Right cardiac atrium (tissue), 5 donors: ENCODE measurements around the gene DNAH3. TPM values are rescaled to one million over a fixed set of nuclear protein-coding genes. Genes with fewer than 3 reads are reported as not detected.

Experiments
- ATAC-seq, 2 donors: fragments of 200-7000 bp; cut with Tn5 transposase; one replicate each; pipeline versions ENCODE4 v1.8.0 to v1.9.1; 2020; ENCODE audit warnings: moderate library complexity in 2 of 2, mild to moderate bottlenecking in 1 of 2
- DNase-seq, 3 donors: peaks; one replicate each; pipeline ENCODE4 v3.0.0-alpha.2; 2020
- H3K27ac ChIP-seq: one replicate; pipeline ENCODE4 v1.5.1; 2013; ENCODE audit warnings: mild to moderate bottlenecking, low read length, control low read depth, moderate library complexity
- H3K27me3 ChIP-seq: one replicate; pipeline ENCODE4 v1.6.1; 2013; ENCODE audit not compliant: control insufficient read depth, insufficient read depth
- H3K4me1 ChIP-seq: one replicate; pipeline ENCODE4 v1.6.1; 2013; ENCODE audit warnings: low read length; ENCODE audit not compliant: control insufficient read depth, insufficient read depth
- H3K4me3 ChIP-seq: one replicate; pipeline ENCODE4 v1.5.1; 2013; ENCODE audit warnings: low read length, control low read depth
- H3K9me3 ChIP-seq: one replicate; pipeline ENCODE4 v1.6.1; 2013; ENCODE audit warnings: low read length; ENCODE audit not compliant: control insufficient read depth
- WGBS: extraction: QIAGEN DNeasy Blood & Tissue Kit; methylation state at CpG from one replicate; pipeline ENCODE4 v1.1.7; 2013; 5-methylcytosine and 5-hydroxymethylcytosine counted together
- intact Hi-C, 4 donors: fragments of 100-400 bp; cut with DNase I; formaldehyde crosslinking; loops; one replicate each; pipeline versions ENCODE4 v1.11.0 to v1.14.0; 2022 to 2023
- polyA plus RNA-seq: library from polyadenylated mRNA; stranded (reverse); fragments of 200-250 nt; gene quantifications from one replicate; pipeline ENCODE4 v1.2.3, GENCODE V29; 2013
- total RNA-seq, 4 donors: library from RNA; stranded (reverse); fragmentation: NEBNext Ultra II Directional; extraction: Animal tissue kit (Norgen Biotek cat#: 25700); gene quantifications; one replicate each; pipeline ENCODE4 v1.2.1, GENCODE V29; 2021
- donor health status: healthy with polysubstance abuse.
- donor health status: DM: no; HTN: yes; CAD: no.
- donor health status: DM: no; HTN: no; CAD: no.
- donor health status: DM: no; HTN: yes; CAD: no; lungs with severe emphysema.
- donor health status: DM: yes; HTN: yes; CAD: no.

Gene DNAH3
- total and polyA plus RNA-seq, 5 donors = 0.09 to 0.68 (median 0.14) TPM

DNA sequence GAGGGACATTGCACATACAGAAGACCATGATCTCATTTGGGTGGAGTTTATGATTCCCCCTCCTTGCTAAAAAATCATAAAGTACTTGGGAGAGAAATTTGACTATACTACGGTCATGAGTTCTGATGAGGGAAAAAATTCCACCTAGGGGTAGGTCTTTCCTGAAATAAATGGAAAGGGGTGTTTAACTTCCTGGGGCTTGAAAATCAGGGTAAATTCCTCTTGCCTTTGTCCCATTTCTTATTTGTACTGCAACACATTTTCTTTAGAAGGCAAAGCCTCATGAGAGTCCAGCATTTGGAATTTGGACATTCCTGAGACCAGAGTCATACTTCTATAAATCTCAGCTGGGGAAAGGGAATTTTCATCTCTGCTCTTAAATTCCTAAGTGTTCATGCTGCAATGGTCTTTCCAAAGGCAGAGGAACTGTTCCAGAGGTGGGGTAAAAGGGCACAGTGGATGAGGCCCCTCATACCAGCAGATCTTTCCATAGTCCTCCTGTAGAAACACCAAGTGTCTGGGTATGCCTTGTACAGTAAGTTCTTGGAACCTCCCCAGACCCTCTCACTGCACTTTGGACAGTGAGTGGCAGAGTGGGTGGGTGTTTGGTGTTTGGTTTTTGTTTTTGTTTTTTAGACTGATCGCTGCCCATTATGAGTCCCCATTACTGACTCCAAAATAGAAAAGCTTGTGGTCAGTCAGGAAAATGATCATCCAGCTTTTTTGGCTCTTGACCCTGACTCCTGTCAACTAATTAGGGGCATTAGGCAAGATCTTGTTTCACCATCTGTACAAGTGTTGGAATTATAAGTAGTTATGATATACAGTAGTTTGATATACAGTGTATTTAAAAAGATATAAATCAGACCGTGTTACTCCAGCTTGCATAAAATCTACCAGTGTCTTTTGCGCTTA lies 244.0 kb downstream of the DNAH3 start:
- ATAC-seq = peak; percentile 47 to 59
- Histone ChIP-seq H3K9me3 (no peaks in the 10 kb centered on the region), H3K4me1 (peaks cover 21% of the 10 kb centered on the region), H3K27me3 (no peaks in the 10 kb centered on the region), H3K4me3 (no peak overlapping the region), H3K27ac (peak overlapping the region; percentile 94)
- 67% methylated on average over 4 of the region's 4 CpGs for WGBS
- intact Hi-C loops = loop anchor here (5.0 to 10.0 kb wide), 2 partner anchors 52 to 54 kb away; no protein-coding TSS in a partner anchor
- no peak for DNase-seq

DNA sequence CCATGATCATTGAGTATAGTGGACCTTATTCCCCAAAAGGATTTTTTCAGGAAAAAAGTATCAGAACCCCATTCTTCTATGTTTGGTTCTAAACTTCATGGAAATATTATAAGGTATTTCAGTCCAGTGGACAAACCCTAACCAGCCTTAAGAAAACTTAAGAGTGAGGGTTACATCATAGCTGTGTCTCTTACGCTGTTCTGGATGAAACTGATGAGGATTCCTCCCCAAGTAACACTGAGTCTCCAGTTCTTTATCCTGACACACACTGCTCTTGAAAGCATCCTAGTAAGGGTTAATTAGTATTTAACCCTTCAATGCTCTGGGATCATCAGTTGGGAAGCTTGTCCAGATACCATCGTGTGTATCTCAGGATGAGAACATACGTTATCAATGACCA lies 245.1 kb downstream of the DNAH3 start:
- ATAC-seq = no peak
- peak overlapping the region; percentile 42 for H3K27ac ChIP-seq
- no peaks in the 10 kb centered on the region for H3K27me3 ChIP-seq
- H3K9me3 ChIP-seq = no peaks in the 10 kb centered on the region
- H3K4me1 ChIP-seq = peaks cover 23% of the 10 kb centered on the region
- no peak for DNase-seq
- 58% methylated on average over 3 of the region's 3 CpGs for WGBS
- intact Hi-C loops = loop anchor here (5.0 to 10.0 kb wide), 2 partner anchors 51 to 53 kb away; no protein-coding TSS in a partner anchor
- no peak overlapping the region for H3K4me3 ChIP-seq

GRCh38 chr16:20904507-20905081 lies 246.1 kb downstream of the DNAH3 start:
- Histone ChIP-seq H3K4me1 (peaks cover 21% of the 10 kb centered on the region), H3K9me3 (no peaks in the 10 kb centered on the region), H3K4me3 (no peak overlapping the region), H3K27me3 (no peaks in the 10 kb centered on the region), H3K27ac (no peak overlapping the region)
- DNase-seq (no peak), ATAC-seq (no peak)
- WGBS = 30% methylated on average over 3 of the region's 3 CpGs
- intact Hi-C loops = loop anchor here (5.0 to 10.0 kb wide), 2 partner anchors 50 to 52 kb away; no protein-coding TSS in a partner anchor

DNA sequence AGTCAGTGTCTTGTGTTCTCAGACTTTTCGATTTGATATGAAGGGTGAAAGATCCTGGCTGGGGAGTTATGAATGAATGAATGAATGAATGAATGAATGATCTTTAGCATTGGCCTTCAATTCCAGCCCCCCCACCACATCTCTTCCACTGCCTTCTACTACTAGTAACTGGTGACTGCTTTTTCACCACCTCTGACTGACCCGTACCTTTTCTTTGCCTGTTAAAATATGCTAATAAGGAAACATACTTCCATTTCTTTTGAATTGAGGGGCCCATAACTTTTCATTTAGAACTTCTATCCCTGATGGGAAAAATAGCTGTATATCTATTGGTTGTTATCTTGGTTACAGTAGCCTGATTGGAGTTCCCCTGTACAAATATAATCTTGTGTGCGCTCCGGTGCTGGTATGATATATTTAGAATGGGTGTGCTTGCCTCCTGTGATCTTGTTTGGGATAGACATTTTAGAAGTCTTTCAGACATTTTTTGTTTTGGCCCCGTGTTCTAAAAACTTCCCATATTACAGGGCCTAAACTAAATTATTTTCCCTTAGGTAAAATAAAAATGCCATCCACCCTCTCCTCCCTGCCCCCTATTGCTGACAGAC lies 246.6 kb downstream of the DNAH3 start:
- H3K27me3 ChIP-seq = no peaks in the 10 kb centered on the region
- H3K9me3 ChIP-seq = no peaks in the 10 kb centered on the region
- peaks cover 21% of the 10 kb centered on the region for H3K4me1 ChIP-seq
- intact Hi-C loops = loop anchor here in 3 of 4 donors (10.0 kb wide), 1 partner anchor 49 kb away; no protein-coding TSS in a partner anchor
- 38% methylated on average over 5 of the region's 5 CpGs for WGBS
- ATAC-seq = no peak
- DNase-seq = no peak
- H3K4me3 ChIP-seq = no peak overlapping the region
- H3K27ac ChIP-seq = no peak overlapping the region

DNA sequence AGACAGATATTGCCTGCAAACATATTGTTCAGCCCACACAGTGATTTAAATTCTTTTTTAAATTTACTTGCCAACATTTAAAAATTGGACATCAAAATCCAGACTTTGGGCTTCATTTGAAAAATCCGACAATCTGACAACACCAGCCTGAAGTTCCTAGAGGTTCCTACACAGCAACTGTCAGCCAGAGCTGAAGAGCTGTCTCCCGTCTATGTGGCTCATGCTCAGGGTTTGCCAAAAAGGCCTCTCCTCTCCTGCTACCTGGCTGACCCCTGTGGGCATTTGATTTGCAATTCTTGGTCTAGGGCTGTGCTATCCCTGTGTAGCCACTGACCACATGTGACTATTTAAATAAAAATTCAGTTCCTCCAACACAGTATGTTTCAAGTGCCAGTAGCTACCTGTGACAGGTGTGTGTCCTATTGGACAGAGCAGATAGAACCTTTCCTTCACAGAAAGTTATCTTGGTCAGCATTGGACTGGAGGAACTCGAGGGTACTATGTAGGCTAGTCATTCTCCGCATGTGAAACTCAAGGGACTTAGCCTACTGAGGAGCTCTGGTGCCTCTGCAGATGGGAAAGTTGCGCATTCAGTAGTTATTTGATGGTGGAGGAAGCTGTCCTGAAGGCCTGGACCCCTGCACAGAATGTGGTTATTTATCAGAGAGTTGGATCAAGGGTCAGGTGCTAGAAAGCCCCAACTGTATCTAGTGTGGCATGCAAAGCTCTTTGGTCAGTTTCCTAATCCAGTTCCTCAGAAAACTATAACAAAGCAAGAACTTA lies 247.3 kb downstream of the DNAH3 start:
- Histone ChIP-seq H3K4me3 (no peak overlapping the region), H3K27ac (no peak overlapping the region), H3K27me3 (no peaks in the 10 kb centered on the region), H3K4me1 (peaks cover 21% of the 10 kb centered on the region), H3K9me3 (no peaks in the 10 kb centered on the region)
- no peak for DNase-seq
- intact Hi-C loops = loop anchor here in 3 of 4 donors (10.0 kb wide), 1 partner anchor 49 kb away; no protein-coding TSS in a partner anchor
- no peak for ATAC-seq
- WGBS = 75% methylated on average over 5 of the region's 5 CpGs

- H3K27ac ChIP-seq = no peak overlapping the region
- ATAC-seq = no peak
- DNase-seq = no peak
- intact Hi-C loops = loop anchor here in 3 of 4 donors (10.0 kb wide), 1 partner anchor 48 kb away; no protein-coding TSS in a partner anchor
- H3K9me3 ChIP-seq = no peaks in the 10 kb centered on the region
- WGBS = 92% methylated on average over 6 of the region's 6 CpGs
- no peaks in the 10 kb centered on the region for H3K27me3 ChIP-seq
- peaks cover 21% of the 10 kb centered on the region for H3K4me1 ChIP-seq
- H3K4me3 ChIP-seq = no peak overlapping the region
These were observed 248.2 kb downstream of the DNAH3 start for GRCh38 chr16:20902426-20902825.

DNA sequence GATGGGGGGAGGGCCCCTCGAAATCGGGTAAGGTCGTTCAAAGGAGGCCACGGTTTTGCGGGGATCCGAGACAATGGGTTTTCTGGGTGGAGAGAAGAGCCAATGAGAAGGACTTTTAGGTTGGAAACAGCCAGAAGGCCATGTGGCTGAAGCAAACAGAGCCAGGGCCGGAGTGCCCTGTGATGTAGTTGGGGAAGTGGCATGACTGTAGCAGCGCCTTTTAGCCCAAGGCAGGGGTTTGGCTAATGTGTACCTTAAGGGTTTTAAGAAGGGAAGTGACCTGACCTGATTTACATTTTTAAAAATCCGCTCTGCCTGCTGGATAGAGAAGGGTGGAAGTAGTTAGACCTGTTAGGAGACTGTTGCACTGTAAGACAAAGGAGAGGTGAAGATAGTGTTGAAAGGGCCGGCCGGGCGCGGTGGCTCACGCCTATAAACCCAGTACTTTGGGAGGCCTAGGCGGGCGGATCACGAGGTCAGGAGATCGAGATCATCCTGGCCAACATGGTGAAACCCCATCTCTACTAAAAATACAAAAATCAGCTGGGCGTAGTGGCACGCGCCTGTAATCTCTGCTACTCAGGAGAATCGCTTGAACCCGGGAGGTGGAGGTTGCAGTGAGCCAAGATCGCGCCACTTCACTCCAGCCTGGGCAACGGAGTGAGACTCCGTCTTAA lies 249.1 kb downstream of the DNAH3 start:
- intact Hi-C loops = loop anchor here in 3 of 4 donors (10.0 kb wide), 1 partner anchor 47 kb away; no protein-coding TSS in a partner anchor
- peaks cover 16% of the 10 kb centered on the region for H3K4me1 ChIP-seq
- WGBS = 35% methylated on average over 27 of the region's 27 CpGs

GRCh38 chr16:20901068-20901435 lies 249.6 kb downstream of the DNAH3 start:
- Histone ChIP-seq H3K27me3 (no peaks in the 10 kb centered on the region), H3K9me3 (no peaks in the 10 kb centered on the region), H3K4me1 (peaks cover 15% of the 10 kb centered on the region), H3K4me3 (peak overlapping the region; percentile 67), H3K27ac (peak overlapping the region; percentile 89)
- ATAC-seq (no peak), DNase-seq (no peak)
- under 1% methylated on average over 20 of the region's 20 CpGs for WGBS
- intact Hi-C loops = loop anchor here in 3 of 4 donors (10.0 kb wide), 1 partner anchor 46 kb away; no protein-coding TSS in a partner anchor

More for the DNA sequence above, 249.1 kb downstream of the DNAH3 start:
- Histone ChIP-seq H3K4me3 (peak overlapping the region; percentile 67), H3K27me3 (no peaks in the 10 kb centered on the region), H3K27ac (peak overlapping the region; percentile 89), H3K9me3 (no peaks in the 10 kb centered on the region)
- ATAC-seq (peak; percentile 6 to 25), DNase-seq (peak; percentile 55 to 77 (median 64))

DNA sequence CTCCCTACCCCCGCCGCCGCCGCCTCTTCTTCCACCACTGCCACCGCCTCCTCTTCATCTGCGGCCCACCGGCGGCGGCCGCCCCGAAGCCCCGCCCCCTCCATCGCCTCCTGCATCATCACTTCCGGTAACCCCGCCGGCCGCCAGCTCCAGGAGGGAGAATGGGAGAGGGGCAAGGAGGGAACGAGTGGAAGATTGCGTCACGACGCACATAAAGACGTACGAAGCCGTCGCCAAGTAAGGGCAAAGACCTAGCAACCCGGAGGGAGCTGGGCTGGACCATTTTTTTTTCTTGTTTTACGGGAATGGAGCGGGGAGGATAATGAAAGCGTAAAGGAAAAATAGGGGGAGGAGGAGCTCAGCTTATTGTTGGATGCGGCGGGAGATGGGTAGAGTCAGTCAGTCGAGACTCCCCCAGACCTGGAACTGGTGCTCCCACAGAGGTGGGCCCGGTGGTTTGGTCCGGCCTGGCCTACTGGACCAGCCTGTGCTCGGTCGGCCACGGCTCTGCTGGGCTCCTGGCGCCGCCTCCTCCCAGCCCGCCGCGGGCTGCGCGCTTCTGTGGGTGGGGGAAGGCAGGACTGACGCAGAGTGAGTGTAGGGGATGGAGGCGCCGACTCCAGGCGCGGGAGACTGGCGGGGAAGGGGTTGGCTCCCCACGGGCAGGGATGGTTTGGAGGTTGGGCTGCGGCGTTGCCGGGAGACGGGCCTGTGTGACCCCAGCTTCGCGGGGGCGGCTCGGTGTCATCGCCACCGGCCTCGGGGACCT lies 250.2 kb downstream of the DNAH3 start, which contains the start of the genes DCUN1D3 and LYRM1:
Gene DCUN1D3, minus strand, starts transcription at position 60 of the 769 bp plus-strand sequence. CDS start 37,820 bp downstream, outside the sequence.
Gene LYRM1, plus strand, starts transcription at position 473 of the 769 bp plus-strand sequence. CDS start 14,785 bp downstream, outside the sequence.
- Histone ChIP-seq H3K27ac (peak within 1 kb of the TSS; percentile 89), H3K27me3 (no peaks in the 10 kb centered on the region), H3K4me1 (peaks cover 11% of the 10 kb centered on the region), H3K4me3 (peak within 1 kb of the TSS; percentile 67), H3K9me3 (no peaks in the 10 kb centered on the region)
- DNase-seq (peak; percentile 98 to 99 (median 99)), ATAC-seq (peak; percentile 95 to 96)
- under 1% methylated on average over 62 of the region's 62 CpGs for WGBS
- intact Hi-C loops = loop anchor here in 3 of 4 donors (10.0 kb wide), 1 partner anchor 46 kb away; no protein-coding TSS in a partner anchor
